Neural progenitor cell (in vitro differentiated cells): ENCODE measurements around the gene BABAM1. TPM values are rescaled to one million over a fixed set of nuclear protein-coding genes. Genes with fewer than 3 reads are reported as not detected.

ENCODE experiments used
- DNase-seq: peaks from one replicate; pipeline ENCODE4 v3.0.0-alpha.2; 2016; ENCODE audit warnings: low spot score
- H2AFZ ChIP-seq: fragments of 200-600 bp; sonication (generic); replicated peaks from 2 replicates; pipeline ENCODE4 v1.6.1; 2016; ENCODE audit warnings: antibody characterized with exemption
- H3F3A ChIP-seq: fragments of 200-600 bp; sonication (generic); 2 replicates; pipeline ENCODE4 v1.6.1; 2016; ENCODE audit warnings: antibody characterized with exemption, low read depth
- H3K27ac ChIP-seq: fragments of 200-600 bp; sonication (generic); 2 replicates; pipeline ENCODE4 v1.5.1; 2016; ENCODE audit warnings: mild to moderate bottlenecking
- H3K27me3 ChIP-seq: fragments of 200-600 bp; sonication (generic); 2 replicates; pipeline ENCODE4 v1.6.1; 2016; ENCODE audit warnings: mild to moderate bottlenecking, moderate library complexity
- H3K36me3 ChIP-seq: fragments of 200-600 bp; sonication (generic); 2 replicates; pipeline ENCODE4 v1.5.1; 2016
- H3K4me1 ChIP-seq: fragments of 200-600 bp; sonication (generic); 2 replicates; pipeline ENCODE4 v1.6.1; 2016; ENCODE audit warnings: mixed run types
- H3K4me2 ChIP-seq: fragments of 200-600 bp; sonication (generic); 2 replicates; pipeline ENCODE4 v1.6.1; 2016
- H3K4me3 ChIP-seq: fragments of 200-600 bp; sonication (generic); 2 replicates; pipeline ENCODE4 v1.5.1; 2016
- H3K79me2 ChIP-seq: fragments of 200-600 bp; sonication (generic); 2 replicates; pipeline ENCODE4 v1.6.1; 2016; ENCODE audit warnings: low read depth
- H3K9ac ChIP-seq: fragments of 200-600 bp; sonication (generic); 2 replicates; pipeline ENCODE4 v1.6.1; 2016
- H3K9me3 ChIP-seq: fragments of 200-600 bp; sonication (generic); 2 replicates; pipeline ENCODE4 v1.5.1; 2016; ENCODE audit warnings: low read depth
- H4K20me1 ChIP-seq: fragments of 200-600 bp; sonication (generic); 2 replicates; pipeline ENCODE4 v1.6.1; 2016; ENCODE audit warnings: low read depth
- H3K27ac Mint-ChIP-seq: 3 replicates; pipeline ENCODE4 v1.8.0; 2021; ENCODE audit warnings: mixed read lengths
- H3K27me3 Mint-ChIP-seq: 2 replicates; pipeline ENCODE4 v1.8.0; 2022; ENCODE audit warnings: low read depth, mild to moderate bottlenecking, inconsistent platforms, moderate library complexity, mixed read lengths; ENCODE audit not compliant: insufficient read depth
- H3K36me3 Mint-ChIP-seq: 3 replicates; pipeline ENCODE4 v1.8.0; 2021; ENCODE audit warnings: mixed read lengths
- H3K4me1 Mint-ChIP-seq: 3 replicates; pipeline ENCODE4 v1.8.0; 2021; ENCODE audit warnings: mixed read lengths
- H3K4me3 Mint-ChIP-seq: 3 replicates; pipeline ENCODE4 v1.8.0; 2021; ENCODE audit warnings: mild to moderate bottlenecking, moderate library complexity, mixed read lengths
- H3K9me3 Mint-ChIP-seq: 3 replicates; pipeline ENCODE4 v1.8.0; 2020; ENCODE audit warnings: mixed read lengths
- CTCF ChIP-seq: fragments of 200-600 bp; sonication (generic); IDR thresholded peaks from 2 replicates; pipeline ENCODE4 v1.5.1; 2017; ENCODE audit warnings: antibody characterized with exemption, mild to moderate bottlenecking
- EZH2 ChIP-seq: fragments of 200-600 bp; sonication (generic); IDR thresholded peaks from 2 replicates; pipeline ENCODE4 v1.6.1; 2017; ENCODE audit warnings: antibody characterized with exemption, mild to moderate bottlenecking, moderate library complexity
- EZH2phosphoT487 ChIP-seq: fragments of 200-600 bp; sonication (generic); IDR thresholded peaks from 2 replicates; pipeline ENCODE4 v1.6.1; 2017; ENCODE audit warnings: antibody characterized with exemption
- total RNA-seq: library from RNA; depleted of rRNA; stranded (reverse); fragments of >200 nt; gene quantifications from 2 replicates; pipeline ENCODE4 v1.2.3, GENCODE V29; 2015; ENCODE audit warnings: low replicate concordance

The BABAM1 gene
- total RNA-seq, 1 donor from 2014 or later: 89.8 TPM

GRCh38 chr19:17232258-17232657 is 35.0 kb upstream of the BABAM1 start:
- H3K4me2 ChIP-seq: no peak overlapping the region
- H4K20me1 ChIP-seq: peaks cover 30% of the 10 kb centered on the region

GRCh38 chr19:17234911-17235299 is 32.3 kb upstream of the BABAM1 start:
- Mint-ChIP-seq H3K4me3 (peak overlapping the region; percentile 76), H3K9me3 (no peaks in the 10 kb centered on the region), H3K36me3 (peaks cover 18% of the 10 kb centered on the region), H3K4me1 (peaks cover 11% of the 10 kb centered on the region), H3K27ac (no peak overlapping the region), H3K27me3 (peaks cover 8% of the 10 kb centered on the region)
- H3K4me2 ChIP-seq: peak overlapping the region; percentile 87
- H2AFZ ChIP-seq: no peak overlapping the region
- H3K4me3 ChIP-seq: peak overlapping the region; percentile 80
- H3K27me3 ChIP-seq: no peaks in the 10 kb centered on the region
- peaks cover 17% of the 10 kb centered on the region for H3K4me1 ChIP-seq
- H3K79me2 ChIP-seq: peaks cover 36% of the 10 kb centered on the region
- H4K20me1 ChIP-seq: peaks cover 34% of the 10 kb centered on the region
- H3K27ac ChIP-seq: no peak overlapping the region
- peaks cover 46% of the 10 kb centered on the region for H3F3A ChIP-seq
- DNase-seq: peak; percentile 76
- TF ChIP-seq EZH2 (no peak), EZH2phosphoT487 (no peak), CTCF (no peak)
- H3K36me3 ChIP-seq: no peaks in the 10 kb centered on the region
- no peaks in the 10 kb centered on the region for H3K9me3 ChIP-seq
- H3K9ac ChIP-seq: no peak overlapping the region

More at GRCh38 chr19:17232258-17232657, 35.0 kb upstream of the BABAM1 start:
- peaks cover 15% of the 10 kb centered on the region for H3K36me3 Mint-ChIP-seq
- no peak overlapping the region for H3K27ac Mint-ChIP-seq
- no peak for DNase-seq
- Histone ChIP-seq H3F3A (peaks cover 49% of the 10 kb centered on the region), H3K27me3 (no peaks in the 10 kb centered on the region), H2AFZ (no peak overlapping the region), H3K9ac (no peak overlapping the region), H3K36me3 (no peaks in the 10 kb centered on the region), H3K79me2 (peaks cover 36% of the 10 kb centered on the region), H3K4me3 (no peak overlapping the region), H3K27ac (no peak overlapping the region), H3K9me3 (no peaks in the 10 kb centered on the region), H3K4me1 (peaks cover 20% of the 10 kb centered on the region)
- no peak for TF ChIP-seq EZH2
- TF ChIP-seq CTCF: no peak
- no peak for TF ChIP-seq EZH2phosphoT487
- H3K4me1 Mint-ChIP-seq: peaks cover 11% of the 10 kb centered on the region
- H3K4me3 Mint-ChIP-seq: no peak overlapping the region
- H3K27me3 Mint-ChIP-seq: peaks cover 10% of the 10 kb centered on the region
- H3K9me3 Mint-ChIP-seq: no peaks in the 10 kb centered on the region

GRCh38 chr19:17235300-17235970 is 31.8 kb upstream of the BABAM1 start:
- Histone ChIP-seq H3K79me2 (peaks cover 36% of the 10 kb centered on the region), H3K27me3 (no peaks in the 10 kb centered on the region), H4K20me1 (peaks cover 38% of the 10 kb centered on the region), H3K4me3 (peak overlapping the region; percentile 80), H3K4me1 (peaks cover 17% of the 10 kb centered on the region), H3K27ac (peak overlapping the region; percentile 56), H3F3A (peaks cover 46% of the 10 kb centered on the region), H2AFZ (peak overlapping the region; percentile 58), H3K4me2 (peak overlapping the region; percentile 87), H3K36me3 (no peaks in the 10 kb centered on the region), H3K9ac (no peak overlapping the region), H3K9me3 (no peaks in the 10 kb centered on the region)
- H3K27ac Mint-ChIP-seq: no peak overlapping the region
- H3K36me3 Mint-ChIP-seq: peaks cover 17% of the 10 kb centered on the region
- DNase-seq: peak; percentile 91
- peak overlapping the region; percentile 76 for H3K4me3 Mint-ChIP-seq
- peaks cover 11% of the 10 kb centered on the region for H3K4me1 Mint-ChIP-seq
- H3K9me3 Mint-ChIP-seq: no peaks in the 10 kb centered on the region
- TF ChIP-seq EZH2phosphoT487 (no peak), CTCF (peak; percentile 53), EZH2 (peak; percentile 29)
- H3K27me3 Mint-ChIP-seq: peaks cover 8% of the 10 kb centered on the region
